Testis (tissue), 2 donors: ENCODE data around the gene ARHGEF39.

Experiments
- CTCF ChIP-seq, 3 experiments: fragments of 450-650 bp in 2 of 3; fragments of 200-600 bp in 1 of 3; sonication (generic) in 1 of 3; IDR thresholded peaks; one replicate each; pipeline ENCODE4 v1.5.1; 2016 to 2019; ENCODE audit warnings: antibody characterized with exemption in 3 of 3, mild to moderate bottlenecking in 2 of 3, moderate library complexity in 1 of 3
- POLR2A ChIP-seq: fragments of 450-650 bp; IDR thresholded peaks from one replicate; pipeline ENCODE4 v1.6.1; 2017; ENCODE audit warnings: antibody characterized with exemption, mild to moderate bottlenecking, moderate library complexity

- no peak for TF ChIP-seq CTCF (IDR thresholded peaks at IDR 0.05)
- TF ChIP-seq POLR2A: no peak
Observed at GRCh38 chr9:35689542-35690293, 24.7 kb upstream of the ARHGEF39 start, which contains the start of gene TPM2.
